BLaER1 treated with 17β-estradiol and CSF1 and Interleukin-3, amounts not matched to agents 10 nM and 100 nM (cell line): ENCODE measurements around the gene FAM124A.

Source experiments
- H3K27ac ChIP-seq, 11 experiments: shearing (Covaris generic); formaldehyde crosslinking; 2 replicates each; pipeline ENCODE4 v1.8.1; 2022
- H3K27me3 ChIP-seq, 11 experiments: shearing (Covaris generic); formaldehyde crosslinking; 2 replicates each; pipeline ENCODE4 v1.8.1; 2022
- H3K36me3 ChIP-seq, 11 experiments: shearing (Covaris generic); formaldehyde crosslinking; 2 replicates each; pipeline ENCODE4 v1.8.1; 2022
- H3K4me1 ChIP-seq, 10 experiments: shearing (Covaris generic); formaldehyde crosslinking; 2 replicates each; pipeline ENCODE4 v1.8.1; 2022
- H3K4me2 ChIP-seq, 11 experiments: shearing (Covaris generic); formaldehyde crosslinking; 2 replicates each; pipeline ENCODE4 v1.8.1; 2022
- H3K4me3 ChIP-seq, 10 experiments: shearing (Covaris generic); formaldehyde crosslinking; 2 replicates each; pipeline ENCODE4 v1.8.1; 2022
- H3K9ac ChIP-seq, 11 experiments: shearing (Covaris generic); formaldehyde crosslinking; 2 replicates each; pipeline ENCODE4 v1.8.1; 2022
- H3K9me3 ChIP-seq, 11 experiments: shearing (Covaris generic); formaldehyde crosslinking; replicated peaks in 1 of 11; 2 replicates each; pipeline ENCODE4 v1.8.1; 2022
- H4K20me1 ChIP-seq, 11 experiments: shearing (Covaris generic); formaldehyde crosslinking; 2 replicates each; pipeline ENCODE4 v1.8.1; 2022
- Cebpa-rat ChIP-seq, 11 experiments: shearing (Covaris generic); IDR thresholded peaks; 2 replicates each; pipeline ENCODE4 v1.8.1; 2022

FAM124A gene

GRCh38 chr13:51222037-51222685 lies at the start of gene FAM124A:
TSS of gene FAM124A (plus strand) at chr13:51222398. CDS start at chr13:51222502, 104 bp downstream.
- Histone ChIP-seq H3K36me3 (no peaks in the 10 kb centered on the region), H3K4me2 (peak within 1 kb of the TSS; percentile 89 to 100 (median 99)), H3K4me1 (peaks cover 13 to 29% (median 17%) of the 10 kb centered on the region in 10 experiments; a peak in 17 of 20 replicates), H3K27me3 (peaks cover 40 to 55% (median 51%) of the 10 kb centered on the region in 11 experiments), H3K9me3 (no peaks in the 10 kb centered on the region), H3K4me3 (peak within 1 kb of the TSS; percentile 73 to 86 (median 80)), H3K9ac (peak within 1 kb of the TSS; percentile 52 to 84 (median 76)), H3K27ac (peak within 1 kb of the TSS in 7 of 11 experiments; percentile 18 to 74 (median 42); a peak in 12 of 22 replicates), H4K20me1 (no peaks in the 10 kb centered on the region)
- no peak for TF ChIP-seq Cebpa-rat (IDR thresholded peaks at IDR 0.05)

GRCh38 chr13:51175021-51175420 lies 47.2 kb upstream of the FAM124A start:
- no peak overlapping the region for H3K4me2 ChIP-seq
- H3K36me3 ChIP-seq = no peaks in the 10 kb centered on the region
- no peak overlapping the region for H3K27ac ChIP-seq
- no peaks in the 10 kb centered on the region for H3K4me1 ChIP-seq
- no peak overlapping the region for H3K9ac ChIP-seq
- H3K9me3 ChIP-seq = peaks cover 6 to 25% (median 13%) of the 10 kb centered on the region in 11 experiments; a peak in 17 of 22 replicates
- H4K20me1 ChIP-seq = no peaks in the 10 kb centered on the region
- no peaks in the 10 kb centered on the region for H3K27me3 ChIP-seq
- TF ChIP-seq Cebpa-rat (IDR thresholded peaks at IDR 0.05) = no peak
- H3K4me3 ChIP-seq = no peak overlapping the region

GRCh38 chr13:51175639-51176038 lies 46.6 kb upstream of the FAM124A start:
- Histone ChIP-seq H3K27me3 (no peaks in the 10 kb centered on the region), H3K9ac (no peak overlapping the region), H3K36me3 (no peaks in the 10 kb centered on the region), H3K27ac (no peak overlapping the region), H4K20me1 (no peaks in the 10 kb centered on the region), H3K4me3 (no peak overlapping the region), H3K4me2 (no peak overlapping the region), H3K4me1 (no peaks in the 10 kb centered on the region), H3K9me3 (peaks cover 6 to 25% (median 13%) of the 10 kb centered on the region in 11 experiments; a peak in 17 of 22 replicates)
- no peak for TF ChIP-seq Cebpa-rat (IDR thresholded peaks at IDR 0.05)

- H3K27me3 ChIP-seq = no peaks in the 10 kb centered on the region
- H3K4me1 ChIP-seq = no peaks in the 10 kb centered on the region
- no peaks in the 10 kb centered on the region for H4K20me1 ChIP-seq
- H3K9me3 ChIP-seq = peaks cover 6 to 25% (median 13%) of the 10 kb centered on the region in 11 experiments; a peak in 17 of 22 replicates
- H3K4me2 ChIP-seq = no peak overlapping the region
- no peak overlapping the region for H3K9ac ChIP-seq
- H3K36me3 ChIP-seq = no peaks in the 10 kb centered on the region
- TF ChIP-seq Cebpa-rat (IDR thresholded peaks at IDR 0.05) = no peak
- no peak overlapping the region for H3K27ac ChIP-seq
- H3K4me3 ChIP-seq = no peak overlapping the region
These were observed 45.0 kb upstream of the FAM124A start for GRCh38 chr13:51177188-51177587.

GRCh38 chr13:51178456-51179074 lies 43.6 kb upstream of the FAM124A start:
- H3K4me3 ChIP-seq = no peak overlapping the region
- H3K4me1 ChIP-seq = no peaks in the 10 kb centered on the region
- no peaks in the 10 kb centered on the region for H4K20me1 ChIP-seq
- H3K36me3 ChIP-seq = no peaks in the 10 kb centered on the region
- no peak overlapping the region for H3K27ac ChIP-seq
- no peaks in the 10 kb centered on the region for H3K27me3 ChIP-seq
- H3K9me3 ChIP-seq = peaks cover 6 to 25% (median 13%) of the 10 kb centered on the region in 11 experiments; a peak in 17 of 22 replicates
- H3K9ac ChIP-seq = no peak overlapping the region
- TF ChIP-seq Cebpa-rat (IDR thresholded peaks at IDR 0.05) = no peak
- no peak overlapping the region for H3K4me2 ChIP-seq

GRCh38 chr13:51179432-51179971 lies 42.7 kb upstream of the FAM124A start:
- Histone ChIP-seq H3K4me3 (no peak overlapping the region), H3K27ac (no peak overlapping the region), H3K9me3 (peaks cover 6 to 25% (median 13%) of the 10 kb centered on the region in 11 experiments; a peak in 17 of 22 replicates), H3K4me1 (no peaks in the 10 kb centered on the region), H3K4me2 (no peak overlapping the region), H3K27me3 (no peaks in the 10 kb centered on the region), H4K20me1 (no peaks in the 10 kb centered on the region), H3K36me3 (no peaks in the 10 kb centered on the region), H3K9ac (no peak overlapping the region)
- TF ChIP-seq Cebpa-rat (IDR thresholded peaks at IDR 0.05) = no peak

- H4K20me1 ChIP-seq = no peaks in the 10 kb centered on the region
- H3K9ac ChIP-seq = no peak overlapping the region
- H3K27ac ChIP-seq = no peak overlapping the region
- H3K27me3 ChIP-seq = no peaks in the 10 kb centered on the region
- no peak overlapping the region for H3K4me3 ChIP-seq
- no peaks in the 10 kb centered on the region for H3K36me3 ChIP-seq
- peaks cover 0 to 14% (median 2%) of the 10 kb centered on the region in 11 experiments; a peak in 10 of 22 replicates for H3K9me3 ChIP-seq
- H3K4me2 ChIP-seq = no peak overlapping the region
- no peaks in the 10 kb centered on the region for H3K4me1 ChIP-seq
- TF ChIP-seq Cebpa-rat (IDR thresholded peaks at IDR 0.05) = no peak
These were observed 41.2 kb upstream of the FAM124A start for GRCh38 chr13:51180853-51181511.

GRCh38 chr13:51181786-51182383 lies 40.3 kb upstream of the FAM124A start:
- H3K4me2 ChIP-seq = no peak overlapping the region
- no peak overlapping the region for H3K9ac ChIP-seq
- H3K36me3 ChIP-seq = no peaks in the 10 kb centered on the region
- 0 out of 22 replicates have a peak, but pooled peaks cover 0 to 7% (median 0%) of the 10 kb centered on the region in 11 experiments for H3K9me3 ChIP-seq
- H3K4me1 ChIP-seq = no peaks in the 10 kb centered on the region
- H3K4me3 ChIP-seq = no peak overlapping the region
- no peaks in the 10 kb centered on the region for H4K20me1 ChIP-seq
- H3K27ac ChIP-seq = no peak overlapping the region
- no peak for TF ChIP-seq Cebpa-rat (IDR thresholded peaks at IDR 0.05)
- no peaks in the 10 kb centered on the region for H3K27me3 ChIP-seq

GRCh38 chr13:51191743-51192142 lies 30.5 kb upstream of the FAM124A start:
- no peak overlapping the region for H3K9ac ChIP-seq
- H3K27ac ChIP-seq = no peak overlapping the region
- H3K9me3 ChIP-seq = no peaks in the 10 kb centered on the region
- no peaks in the 10 kb centered on the region for H3K36me3 ChIP-seq
- no peak overlapping the region for H3K4me3 ChIP-seq
- TF ChIP-seq Cebpa-rat (IDR thresholded peaks at IDR 0.05) = no peak
- H3K4me1 ChIP-seq = no peaks in the 10 kb centered on the region
- H4K20me1 ChIP-seq = no peaks in the 10 kb centered on the region
- no peaks in the 10 kb centered on the region for H3K27me3 ChIP-seq
- H3K4me2 ChIP-seq = no peak overlapping the region
